ENCODE measurements around the gene TANGO6.

TANGO6 gene

GRCh38 chr16:69108905-69109252 is 265.5 kb downstream of the TANGO6 start:
- H3K27me3 ChIP-seq (ENCODE audit: control insufficient read depth in 1 of 2, insufficient read depth in 1 of 2, low read length in 2 of 2) = peaks cover 0 to 15% of the 10 kb centered on the region in 2 experiments
- 96% methylated on average over 4 of the region's 4 CpGs for WGBS
- peaks cover 41% of the 10 kb centered on the region for H3K4me1 ChIP-seq (ENCODE audit: control insufficient read depth, insufficient read depth, low read depth, low read length)
- H3K4ac ChIP-seq (ENCODE audit: low read depth in 1 of 2, low read length in 2 of 2) = no peak overlapping the region
- no peak overlapping the region for H3K4me2 ChIP-seq (ENCODE audit: low read length, poor library complexity, severe bottlenecking)
- no peak overlapping the region for H3K9ac ChIP-seq (ENCODE audit: low read length)
- DNase-seq = no peak
- H4K91ac ChIP-seq (ENCODE audit: low read length) = no peak overlapping the region
- no peak overlapping the region for H2BK15ac ChIP-seq (ENCODE audit: low read depth, poor library complexity, severe bottlenecking)
- H2AFZ ChIP-seq (ENCODE audit: low read depth, low read length) = no peak overlapping the region
- H3K27ac ChIP-seq (ENCODE audit: low read length, poor library complexity, severe bottlenecking) = no peak overlapping the region
- peaks cover 39% of the 10 kb centered on the region for H3K79me1 ChIP-seq (replicated peaks; ENCODE audit: low read length, poor library complexity, severe bottlenecking)
- no peak overlapping the region for H3K14ac ChIP-seq (ENCODE audit: low read length in 2 of 2)
- H2AK5ac ChIP-seq (ENCODE audit: low read length, severe bottlenecking) = no peak overlapping the region
- H3K23ac ChIP-seq (ENCODE audit: low read length in 2 of 2) = no peak overlapping the region
- H2BK12ac ChIP-seq (ENCODE audit: low read length in 2 of 2) = no peak overlapping the region
- H4K8ac ChIP-seq (ENCODE audit: low read length) = no peak overlapping the region
- H3K9me3 ChIP-seq (ENCODE audit: control insufficient read depth, low read length) = no peaks in the 10 kb centered on the region
- no peak overlapping the region for H2BK5ac ChIP-seq (ENCODE audit: low read depth, low read length, poor library complexity, severe bottlenecking)
- H3K36me3 ChIP-seq (ENCODE audit: control insufficient read depth in 1 of 2, insufficient read depth in 2 of 2, low read depth in 1 of 2, low read length in 2 of 2) = peaks cover 29 to 37% of the 10 kb centered on the region in 2 experiments
- H3K18ac ChIP-seq (ENCODE audit: low read depth in 1 of 2, low read length in 2 of 2) = no peak overlapping the region
- no peak overlapping the region for H2BK120ac ChIP-seq (ENCODE audit: low read depth, low read length)
- no peak overlapping the region for H3K4me3 ChIP-seq (ENCODE audit: insufficient read depth in 1 of 2, low read depth in 1 of 2, low read length in 2 of 2)

DNA sequence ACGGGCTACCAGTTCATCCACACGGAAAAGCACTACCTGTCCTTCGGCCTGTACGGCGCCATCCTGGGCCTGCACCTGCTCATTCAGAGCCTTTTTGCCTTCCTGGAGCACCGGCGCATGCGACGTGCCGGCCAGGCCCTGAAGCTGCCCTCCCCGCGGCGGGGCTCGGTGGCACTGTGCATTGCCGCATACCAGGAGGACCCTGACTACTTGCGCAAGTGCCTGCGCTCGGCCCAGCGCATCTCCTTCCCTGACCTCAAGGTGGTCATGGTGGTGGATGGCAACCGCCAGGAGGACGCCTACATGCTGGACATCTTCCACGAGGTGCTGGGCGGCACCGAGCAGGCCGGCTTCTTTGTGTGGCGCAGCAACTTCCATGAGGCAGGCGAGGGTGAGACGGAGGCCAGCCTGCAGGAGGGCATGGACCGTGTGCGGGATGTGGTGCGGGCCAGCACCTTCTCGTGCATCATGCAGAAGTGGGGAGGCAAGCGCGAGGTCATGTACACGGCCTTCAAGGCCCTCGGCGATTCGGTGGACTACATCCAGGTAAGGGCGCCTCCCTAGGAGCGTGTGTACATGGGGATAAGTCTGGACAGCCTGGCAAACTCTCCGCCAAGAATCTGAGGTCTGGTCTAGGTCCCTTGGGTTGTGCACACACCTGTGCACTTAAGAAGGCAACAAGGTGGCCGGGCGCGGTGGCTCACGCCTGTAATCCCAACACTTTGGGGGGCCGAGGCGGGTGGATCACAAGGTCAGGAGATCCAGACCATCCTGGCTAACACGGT is 266.3 kb downstream of the TANGO6 start:
- peaks cover 43% of the 10 kb centered on the region for H3K79me1 ChIP-seq (replicated peaks; ENCODE audit: low read length, poor library complexity, severe bottlenecking)
- H3K14ac ChIP-seq (ENCODE audit: low read length in 2 of 2) = no peak overlapping the region
- peaks cover 41% of the 10 kb centered on the region for H3K4me1 ChIP-seq (ENCODE audit: control insufficient read depth, insufficient read depth, low read depth, low read length)
- H4K8ac ChIP-seq (ENCODE audit: low read length) = no peak overlapping the region
- H2BK120ac ChIP-seq (ENCODE audit: low read depth, low read length) = no peak overlapping the region
- no peaks in the 10 kb centered on the region for H3K9me3 ChIP-seq (ENCODE audit: control insufficient read depth, low read length)
- H3K9ac ChIP-seq (ENCODE audit: low read length) = no peak overlapping the region
- no peak overlapping the region for H3K4me2 ChIP-seq (ENCODE audit: low read length, poor library complexity, severe bottlenecking)
- peaks cover 37 to 45% of the 10 kb centered on the region in 2 experiments for H3K36me3 ChIP-seq (ENCODE audit: control insufficient read depth in 1 of 2, insufficient read depth in 2 of 2, low read depth in 1 of 2, low read length in 2 of 2)
- H3K23ac ChIP-seq (ENCODE audit: low read length in 2 of 2) = no peak overlapping the region
- no peak overlapping the region for H3K18ac ChIP-seq (ENCODE audit: low read depth in 1 of 2, low read length in 2 of 2)
- H2BK15ac ChIP-seq (ENCODE audit: low read depth, poor library complexity, severe bottlenecking) = no peak overlapping the region
- H3K4me3 ChIP-seq (ENCODE audit: insufficient read depth in 1 of 2, low read depth in 1 of 2, low read length in 2 of 2) = no peak overlapping the region
- no peak for DNase-seq
- H2AK5ac ChIP-seq (ENCODE audit: low read length, severe bottlenecking) = no peak overlapping the region
- H3K27me3 ChIP-seq (ENCODE audit: control insufficient read depth in 1 of 2, insufficient read depth in 1 of 2, low read length in 2 of 2) = peaks cover 0 to 15% of the 10 kb centered on the region in 2 experiments
- H2AFZ ChIP-seq (ENCODE audit: low read depth, low read length) = no peak overlapping the region
- H2BK5ac ChIP-seq (ENCODE audit: low read depth, low read length, poor library complexity, severe bottlenecking) = no peak overlapping the region
- H3K4ac ChIP-seq (ENCODE audit: low read depth in 1 of 2, low read length in 2 of 2) = no peak overlapping the region
- WGBS = 97% methylated on average over 47 of the region's 48 CpGs
- H4K91ac ChIP-seq (ENCODE audit: low read length) = no peak overlapping the region
- H3K27ac ChIP-seq (ENCODE audit: low read length, poor library complexity, severe bottlenecking) = no peak overlapping the region
- no peak overlapping the region for H2BK12ac ChIP-seq (ENCODE audit: low read length in 2 of 2)

DNA sequence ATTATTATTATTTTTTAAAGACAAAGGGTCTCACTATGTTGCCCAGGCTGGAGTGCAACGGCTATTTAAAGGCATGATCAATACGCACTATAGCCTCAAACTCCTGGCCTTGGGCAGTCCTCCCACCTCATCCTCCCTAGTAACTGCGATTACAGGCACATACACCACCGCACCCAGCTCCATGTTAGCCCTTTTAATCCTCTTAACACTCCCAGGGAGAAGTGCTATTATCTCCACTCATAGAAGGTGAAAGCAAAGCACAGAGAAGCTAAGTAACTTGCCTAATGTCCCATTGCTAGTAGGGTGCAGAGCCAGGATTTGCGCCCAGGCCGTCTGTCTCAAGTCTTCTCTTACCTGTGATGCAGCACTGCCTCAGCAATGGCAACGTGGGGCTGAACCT is 267.1 kb downstream of the TANGO6 start:
- H3K23ac ChIP-seq (ENCODE audit: low read length in 2 of 2) = no peak overlapping the region
- H4K8ac ChIP-seq (ENCODE audit: low read length) = no peak overlapping the region
- H3K4me1 ChIP-seq (ENCODE audit: control insufficient read depth, insufficient read depth, low read depth, low read length) = peaks cover 40% of the 10 kb centered on the region
- no peak overlapping the region for H3K14ac ChIP-seq (ENCODE audit: low read length in 2 of 2)
- H3K27ac ChIP-seq (ENCODE audit: low read length, poor library complexity, severe bottlenecking) = no peak overlapping the region
- H2AFZ ChIP-seq (ENCODE audit: low read depth, low read length) = no peak overlapping the region
- H3K18ac ChIP-seq (ENCODE audit: low read depth in 1 of 2, low read length in 2 of 2) = no peak overlapping the region
- H2BK12ac ChIP-seq (ENCODE audit: low read length in 2 of 2) = no peak overlapping the region
- H2AK5ac ChIP-seq (ENCODE audit: low read length, severe bottlenecking) = no peak overlapping the region
- DNase-seq = no peak
- no peak overlapping the region for H2BK120ac ChIP-seq (ENCODE audit: low read depth, low read length)
- H3K9me3 ChIP-seq (ENCODE audit: control insufficient read depth, low read length) = no peaks in the 10 kb centered on the region
- H2BK15ac ChIP-seq (ENCODE audit: low read depth, poor library complexity, severe bottlenecking) = no peak overlapping the region
- no peak overlapping the region for H3K4ac ChIP-seq (ENCODE audit: low read depth in 1 of 2, low read length in 2 of 2)
- peaks cover 45% of the 10 kb centered on the region for H3K79me1 ChIP-seq (replicated peaks; ENCODE audit: low read length, poor library complexity, severe bottlenecking)
- no peak overlapping the region for H4K91ac ChIP-seq (ENCODE audit: low read length)
- no peak overlapping the region for H3K4me3 ChIP-seq (ENCODE audit: insufficient read depth in 1 of 2, low read depth in 1 of 2, low read length in 2 of 2)
- WGBS = 96% methylated on average over 7 of the region's 7 CpGs
- no peak overlapping the region for H3K9ac ChIP-seq (ENCODE audit: low read length)
- peaks cover 45 to 52% of the 10 kb centered on the region in 2 experiments for H3K36me3 ChIP-seq (ENCODE audit: control insufficient read depth in 1 of 2, insufficient read depth in 2 of 2, low read depth in 1 of 2, low read length in 2 of 2)
- H3K27me3 ChIP-seq (ENCODE audit: control insufficient read depth in 1 of 2, insufficient read depth in 1 of 2, low read length in 2 of 2) = peaks cover 0 to 15% of the 10 kb centered on the region in 2 experiments
- no peak overlapping the region for H3K4me2 ChIP-seq (ENCODE audit: low read length, poor library complexity, severe bottlenecking)
- no peak overlapping the region for H2BK5ac ChIP-seq (ENCODE audit: low read depth, low read length, poor library complexity, severe bottlenecking)

DNA sequence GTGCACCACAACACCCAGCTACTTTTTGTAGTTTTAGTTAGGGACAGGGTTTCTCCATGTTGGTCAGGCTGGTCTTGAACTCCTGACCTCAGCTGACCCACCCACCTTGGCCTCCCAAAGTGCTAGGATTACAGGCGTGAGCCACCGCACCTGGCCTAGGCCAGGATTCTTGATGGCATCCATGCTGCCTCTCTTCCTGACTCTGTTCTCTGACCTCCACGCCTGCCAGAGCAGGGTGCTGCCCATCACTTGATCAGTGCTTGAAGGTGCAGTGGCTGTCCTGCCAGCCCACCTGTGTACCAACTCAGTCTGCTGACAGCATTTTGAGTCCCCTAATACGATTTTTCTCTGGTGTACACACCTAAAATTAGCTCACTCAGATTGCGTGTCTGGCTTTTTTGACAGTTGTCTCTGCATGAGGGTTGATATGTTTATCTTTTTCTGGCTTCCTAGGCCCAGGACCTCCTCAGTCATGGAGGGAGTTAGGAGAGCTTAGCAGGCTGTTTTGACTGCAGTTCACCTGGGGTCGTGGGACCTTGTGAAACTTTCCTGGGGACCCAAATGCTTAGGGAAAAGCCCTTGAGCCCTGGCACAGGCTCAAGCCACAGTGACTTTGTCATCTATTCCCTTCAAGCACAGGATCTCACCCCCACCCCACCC is 268.0 kb downstream of the TANGO6 start:
- no peak overlapping the region for H3K27ac ChIP-seq (ENCODE audit: low read length, poor library complexity, severe bottlenecking)
- no peak overlapping the region for H3K23ac ChIP-seq (ENCODE audit: low read length in 2 of 2)
- H3K18ac ChIP-seq (ENCODE audit: low read depth in 1 of 2, low read length in 2 of 2) = no peak overlapping the region
- H2AK5ac ChIP-seq (ENCODE audit: low read length, severe bottlenecking) = no peak overlapping the region
- no peak overlapping the region for H3K4ac ChIP-seq (ENCODE audit: low read depth in 1 of 2, low read length in 2 of 2)
- no peaks in the 10 kb centered on the region for H3K9me3 ChIP-seq (ENCODE audit: control insufficient read depth, low read length)
- no peak overlapping the region for H2BK15ac ChIP-seq (ENCODE audit: low read depth, poor library complexity, severe bottlenecking)
- H3K36me3 ChIP-seq (ENCODE audit: control insufficient read depth in 1 of 2, insufficient read depth in 2 of 2, low read depth in 1 of 2, low read length in 2 of 2) = peaks cover 54 to 58% of the 10 kb centered on the region in 2 experiments
- H3K14ac ChIP-seq (ENCODE audit: low read length in 2 of 2) = no peak overlapping the region
- H2BK120ac ChIP-seq (ENCODE audit: low read depth, low read length) = no peak overlapping the region
- peaks cover 37% of the 10 kb centered on the region for H3K4me1 ChIP-seq (ENCODE audit: control insufficient read depth, insufficient read depth, low read depth, low read length)
- no peak for DNase-seq
- no peak overlapping the region for H2AFZ ChIP-seq (ENCODE audit: low read depth, low read length)
- H4K91ac ChIP-seq (ENCODE audit: low read length) = no peak overlapping the region
- WGBS = 93% methylated on average over 6 of the region's 6 CpGs
- no peak overlapping the region for H3K4me2 ChIP-seq (ENCODE audit: low read length, poor library complexity, severe bottlenecking)
- H3K27me3 ChIP-seq (ENCODE audit: control insufficient read depth in 1 of 2, insufficient read depth in 1 of 2, low read length in 2 of 2) = peaks cover 0 to 15% of the 10 kb centered on the region in 2 experiments
- H3K79me1 ChIP-seq (replicated peaks; ENCODE audit: low read length, poor library complexity, severe bottlenecking) = peaks cover 48% of the 10 kb centered on the region
- no peak overlapping the region for H2BK12ac ChIP-seq (ENCODE audit: low read length in 2 of 2)
- H3K9ac ChIP-seq (ENCODE audit: low read length) = no peak overlapping the region
- no peak overlapping the region for H2BK5ac ChIP-seq (ENCODE audit: low read depth, low read length, poor library complexity, severe bottlenecking)
- no peak overlapping the region for H4K8ac ChIP-seq (ENCODE audit: low read length)
- no peak overlapping the region for H3K4me3 ChIP-seq (ENCODE audit: insufficient read depth in 1 of 2, low read depth in 1 of 2, low read length in 2 of 2)

Data from mesenchymal stem cell (in vitro differentiated cells and primary cell).